Mammary epithelial cell (primary cell): ENCODE data around the gene KANK4.

ENCODE experiments used
- EZH2 ChIP-seq: IDR thresholded peaks from 2 replicates; pipeline ENCODE4 v1.6.1; 2012; ENCODE audit warnings: low read length, inconsistent platforms, borderline replicate concordance
- TF ChIP-seq, protein P1 (sequence below), 2 donors: IDR thresholded peaks in 1 of 2; conservative IDR thresholded peaks in 1 of 2; 2 replicates each; pipeline ENCODE4 v1.5.1; 2011 to 2012; ENCODE audit warnings: inconsistent platforms in 2 of 2, low read length in 2 of 2, mild to moderate bottlenecking in 2 of 2, control low read depth in 1 of 2, low read depth in 1 of 2; ENCODE audit not compliant: insufficient read depth in 1 of 2; ENCODE audit errors: extremely low read depth in 1 of 2

DNA sequence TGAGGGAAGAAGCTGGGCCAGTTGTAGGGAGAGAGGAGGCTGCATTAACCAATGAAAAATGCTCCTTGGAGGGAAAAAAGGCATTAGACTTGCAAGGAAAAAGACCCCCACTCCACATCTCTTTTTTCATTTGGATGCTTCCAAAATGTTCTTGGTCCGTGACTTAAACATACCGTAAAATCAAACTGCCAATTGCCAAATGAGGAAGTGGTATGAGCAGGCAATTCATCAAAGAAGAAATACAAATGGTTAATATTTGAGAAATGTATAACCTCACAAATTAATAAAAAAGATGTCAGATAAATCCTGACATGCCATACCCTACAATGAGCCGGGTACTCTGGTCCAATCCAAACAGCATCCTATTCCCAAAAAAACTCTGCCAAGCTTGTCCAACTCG is 30.6 kb downstream of the KANK4 start:
- TF ChIP-seq, protein P1, sequence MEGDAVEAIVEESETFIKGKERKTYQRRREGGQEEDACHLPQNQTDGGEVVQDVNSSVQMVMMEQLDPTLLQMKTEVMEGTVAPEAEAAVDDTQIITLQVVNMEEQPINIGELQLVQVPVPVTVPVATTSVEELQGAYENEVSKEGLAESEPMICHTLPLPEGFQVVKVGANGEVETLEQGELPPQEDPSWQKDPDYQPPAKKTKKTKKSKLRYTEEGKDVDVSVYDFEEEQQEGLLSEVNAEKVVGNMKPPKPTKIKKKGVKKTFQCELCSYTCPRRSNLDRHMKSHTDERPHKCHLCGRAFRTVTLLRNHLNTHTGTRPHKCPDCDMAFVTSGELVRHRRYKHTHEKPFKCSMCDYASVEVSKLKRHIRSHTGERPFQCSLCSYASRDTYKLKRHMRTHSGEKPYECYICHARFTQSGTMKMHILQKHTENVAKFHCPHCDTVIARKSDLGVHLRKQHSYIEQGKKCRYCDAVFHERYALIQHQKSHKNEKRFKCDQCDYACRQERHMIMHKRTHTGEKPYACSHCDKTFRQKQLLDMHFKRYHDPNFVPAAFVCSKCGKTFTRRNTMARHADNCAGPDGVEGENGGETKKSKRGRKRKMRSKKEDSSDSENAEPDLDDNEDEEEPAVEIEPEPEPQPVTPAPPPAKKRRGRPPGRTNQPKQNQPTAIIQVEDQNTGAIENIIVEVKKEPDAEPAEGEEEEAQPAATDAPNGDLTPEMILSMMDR (conservative IDR thresholded peaks at IDR 0.05 in 1 of 2, IDR thresholded peaks at IDR 0.05 in 1 of 2; ENCODE audit: extremely low read depth in 1 of 2, insufficient read depth in 1 of 2, low read depth in 1 of 2, low read length in 2 of 2), result no peak
- TF ChIP-seq EZH2, result no peak
